GM18499 (cell line): ENCODE results near the gene MALT1.
"Not testable (repeated sequence)": the region's sequence is repeated elsewhere in the genome, so short reads cannot be mapped to it uniquely, and the experiment has no call there.

ENCODE experiments used
- ATAC-seq: cut with Tn5 transposase; IDR thresholded peaks from one replicate; pipeline ENCODE4 v1.9.1; 2021; ENCODE audit warnings: moderate number of reproducible peaks; ENCODE audit not compliant: insufficient read depth, unreplicated experiment

MALT1 gene

DNA sequence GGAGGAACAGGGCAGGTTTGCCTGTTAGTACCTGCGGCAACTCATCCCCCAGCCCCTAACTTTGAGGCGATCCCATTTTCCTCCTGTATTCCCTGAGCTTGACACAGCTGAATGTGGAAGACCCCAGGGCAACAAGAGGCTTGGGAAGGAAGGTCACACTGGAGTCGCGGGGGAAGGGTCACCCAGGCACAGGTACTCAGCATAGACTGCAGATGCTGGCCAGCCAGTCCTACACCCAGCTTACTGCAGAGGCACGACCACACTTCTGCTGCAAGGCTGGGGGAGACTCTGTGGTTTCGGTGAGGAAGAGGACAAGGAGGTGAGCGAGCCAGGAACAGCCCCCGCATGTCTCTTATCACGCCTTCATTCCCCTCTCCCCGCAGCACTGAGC is 91.5 kb downstream of the MALT1 start:
- ATAC-seq = no peak

DNA sequence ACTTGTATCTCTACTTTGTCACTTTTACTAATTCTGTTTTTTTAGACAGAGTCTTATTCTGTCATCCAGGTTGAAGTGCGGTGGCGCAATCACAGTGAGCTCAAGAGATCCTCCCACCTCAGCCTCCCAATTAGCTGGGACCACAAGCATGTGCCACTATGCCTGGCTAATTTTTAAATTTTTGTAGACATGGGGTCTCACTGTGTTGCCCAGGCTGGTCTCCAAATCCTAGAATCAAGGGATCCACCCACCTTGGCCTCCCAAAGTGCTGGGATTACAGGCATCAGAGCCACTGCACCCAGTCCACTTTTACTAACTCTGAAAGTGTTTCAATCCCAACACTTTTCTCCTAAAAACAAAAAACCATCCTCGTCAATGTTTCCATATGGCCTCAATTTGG is 94.9 kb downstream of the MALT1 start:
- ATAC-seq = no peak

DNA sequence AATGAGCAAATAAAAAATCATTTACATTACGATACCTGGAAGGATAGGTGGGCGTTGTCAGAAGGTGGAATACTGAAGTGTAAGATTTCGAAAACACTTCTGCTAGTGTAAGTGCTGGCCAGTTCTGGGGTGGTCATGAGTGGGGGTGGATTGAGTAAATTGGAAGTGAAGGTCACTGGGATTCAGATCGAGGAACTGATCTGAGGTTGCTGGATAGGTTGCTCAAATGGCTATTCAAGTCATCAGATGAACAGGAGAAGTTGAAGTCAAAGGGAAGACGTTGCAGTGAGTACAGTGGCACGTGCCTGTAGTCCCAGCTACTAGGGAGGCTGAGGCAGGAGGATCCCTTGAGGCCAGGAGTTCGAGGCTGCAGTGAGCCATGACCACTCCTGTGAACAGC is 95.7 kb downstream of the MALT1 start:
- no peak for ATAC-seq

DNA sequence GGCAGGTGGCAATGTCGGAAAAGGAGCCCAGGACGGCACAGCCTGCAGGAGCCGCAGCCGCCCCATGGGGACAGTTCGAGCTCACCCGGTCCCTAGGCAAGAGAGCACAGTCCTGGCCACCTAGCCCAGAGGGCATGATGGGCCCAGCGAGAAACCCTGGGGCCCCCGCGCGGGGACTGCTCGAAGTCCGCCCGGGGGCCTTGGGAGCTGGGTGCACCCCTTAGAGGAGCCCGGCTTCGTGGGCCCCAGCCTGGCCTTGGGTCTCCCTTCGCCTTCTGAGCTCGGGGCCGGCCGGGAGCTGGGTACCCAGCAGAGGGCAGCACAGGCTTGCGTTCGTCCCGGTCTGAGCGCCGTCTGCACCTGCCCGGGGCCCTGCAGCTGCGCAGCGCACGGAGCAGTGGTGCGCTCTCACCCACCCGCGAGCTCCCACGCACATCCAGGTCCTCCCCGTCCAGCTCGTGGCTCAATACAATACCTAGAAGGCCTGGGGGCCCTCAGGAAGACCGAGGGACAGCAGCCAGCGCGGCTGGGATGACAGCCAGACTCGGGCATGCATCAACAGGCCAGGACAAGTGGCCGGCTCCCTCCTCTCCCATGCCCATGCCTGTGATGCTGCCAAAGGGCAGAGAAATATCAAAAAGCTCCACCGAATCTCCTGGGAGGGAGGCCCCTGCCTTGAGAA is 97.2 kb downstream of the MALT1 start:
- no peak for ATAC-seq

DNA sequence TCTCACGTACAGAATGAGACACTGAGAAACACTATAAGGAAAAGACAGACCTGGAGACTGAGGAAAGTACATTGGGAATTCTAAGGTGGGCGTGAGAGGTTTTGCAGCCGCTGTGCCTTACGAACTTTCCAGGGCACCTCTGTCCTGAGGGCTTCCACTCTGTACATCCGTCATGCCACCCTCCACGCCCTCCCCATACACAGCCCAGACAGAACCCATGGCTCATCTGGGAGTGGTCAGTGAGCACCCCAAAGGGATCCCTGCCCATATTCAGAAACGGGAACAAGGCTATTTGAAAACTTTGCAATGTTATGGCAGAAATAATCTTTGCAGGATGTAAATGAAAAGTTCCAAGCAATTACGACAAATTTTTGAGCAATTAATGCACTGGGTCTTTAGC is 98.1 kb downstream of the MALT1 start:
- no peak for ATAC-seq

DNA sequence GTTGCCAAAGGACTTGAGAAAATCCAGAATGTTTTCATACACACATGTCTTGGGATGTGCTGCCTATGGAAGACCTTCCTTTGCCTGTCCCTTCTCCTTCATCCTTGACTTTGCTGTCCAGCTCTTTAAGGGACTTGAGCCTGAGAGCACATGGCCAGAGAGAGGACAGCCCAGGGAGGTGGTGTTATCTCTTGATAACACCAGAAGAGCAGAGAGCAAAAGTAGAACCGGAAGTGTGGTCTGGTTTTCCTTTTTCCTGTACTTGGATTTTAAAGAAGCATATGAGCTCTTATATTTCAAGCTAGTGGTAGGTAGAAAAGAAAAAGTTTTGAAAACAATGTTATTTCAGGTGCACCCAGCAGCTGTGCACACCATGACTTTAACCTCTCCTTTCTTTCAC is 99.3 kb downstream of the MALT1 start:
- no peak for ATAC-seq

DNA sequence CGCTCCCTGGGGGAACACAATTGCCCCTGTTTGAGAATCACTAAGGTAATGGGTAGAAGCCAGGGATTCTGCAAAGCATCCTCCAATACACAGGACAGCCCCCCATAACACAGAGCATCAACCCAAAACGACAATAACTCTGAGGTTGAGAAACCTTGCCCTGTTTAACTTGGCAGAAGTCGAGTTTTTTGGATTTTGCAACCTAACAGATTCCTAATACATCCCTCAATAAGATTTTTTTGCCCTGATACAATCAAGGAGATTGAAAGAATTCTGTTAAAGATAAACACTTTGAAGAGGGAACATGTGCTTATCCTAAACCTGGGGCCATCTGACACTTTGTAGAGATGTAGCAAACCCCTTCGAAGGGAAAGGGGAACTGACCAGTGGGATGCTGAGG is 100.9 kb downstream of the MALT1 start:
- ATAC-seq = no peak

DNA sequence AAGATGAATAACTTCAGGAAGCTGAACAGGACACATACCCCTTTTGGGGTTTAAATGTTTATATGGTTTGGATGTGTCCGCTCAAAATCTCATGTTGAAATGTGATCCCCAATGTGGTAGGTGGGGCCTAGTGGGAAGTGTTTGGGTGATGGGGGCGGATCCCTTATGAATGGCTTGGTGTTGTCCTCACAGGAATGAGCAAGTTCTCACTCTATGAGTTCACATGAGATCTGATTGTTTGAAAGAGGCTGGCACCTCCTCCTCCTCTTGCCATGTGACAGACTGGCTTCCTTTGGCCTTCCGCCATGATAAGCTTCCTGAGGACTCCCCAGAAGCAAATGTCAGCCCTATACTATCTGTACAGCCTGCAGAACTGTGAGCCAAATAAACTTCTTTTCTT is 104.8 kb downstream of the MALT1 start:
- ATAC-seq = no peak

DNA sequence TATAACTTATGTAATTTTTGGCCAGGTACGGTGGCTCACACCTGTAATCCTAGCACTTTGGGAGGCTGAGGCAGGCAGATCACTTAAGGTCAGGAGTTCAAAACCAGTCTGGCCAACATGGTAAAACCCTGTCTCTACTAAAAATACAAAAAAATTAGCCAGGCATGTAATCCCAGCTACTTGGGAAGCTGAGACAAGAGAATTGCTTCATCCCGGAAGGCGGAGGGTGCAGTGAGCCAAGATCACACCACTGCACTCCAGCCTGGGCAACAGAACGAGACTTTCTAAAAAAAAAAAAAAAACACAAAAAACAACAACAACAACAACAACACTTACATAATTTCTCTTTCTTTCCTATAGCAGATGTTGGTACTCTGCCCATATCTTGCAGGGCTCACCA is 105.3 kb downstream of the MALT1 start:
- not testable (repeated sequence) for ATAC-seq

DNA sequence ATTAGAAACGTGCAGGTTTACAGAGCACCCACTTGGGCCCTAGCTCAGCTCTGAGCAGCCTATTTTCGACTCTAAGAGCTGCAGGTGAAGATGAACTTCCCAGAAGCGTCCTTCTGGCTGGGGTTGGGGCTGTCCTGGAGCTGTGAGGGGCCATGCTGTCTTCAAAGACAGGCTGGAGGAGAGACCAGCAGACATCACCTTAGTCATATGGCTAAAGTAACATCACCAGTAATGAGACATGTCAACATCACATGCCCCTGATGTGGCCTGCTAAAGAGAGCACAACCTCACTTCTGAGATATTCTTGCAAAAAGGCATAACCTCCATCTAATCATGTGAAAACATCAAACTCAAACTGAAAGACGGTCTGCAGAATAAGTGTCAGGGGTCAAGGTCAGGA is 106.2 kb downstream of the MALT1 start:
- ATAC-seq = no peak

DNA sequence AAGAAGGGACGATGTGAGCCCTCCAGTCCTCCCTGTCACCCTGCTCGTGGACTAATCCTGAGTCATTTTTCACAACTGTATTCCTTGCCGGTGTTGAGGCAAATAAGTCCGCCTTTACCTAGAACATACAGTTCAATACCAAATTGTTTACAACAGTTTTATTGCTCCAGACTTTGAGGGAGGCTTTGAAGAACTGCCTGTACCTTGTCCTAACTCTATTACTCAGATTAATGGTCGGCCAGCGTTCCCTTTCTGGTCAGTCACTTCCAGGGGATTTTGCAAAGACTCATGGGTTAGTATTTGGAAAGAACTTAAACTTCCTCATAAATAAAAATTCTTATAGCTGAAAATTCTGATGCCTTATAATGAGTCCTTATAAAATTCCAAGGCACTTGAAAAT is 108.3 kb downstream of the MALT1 start:
- no peak for ATAC-seq

DNA sequence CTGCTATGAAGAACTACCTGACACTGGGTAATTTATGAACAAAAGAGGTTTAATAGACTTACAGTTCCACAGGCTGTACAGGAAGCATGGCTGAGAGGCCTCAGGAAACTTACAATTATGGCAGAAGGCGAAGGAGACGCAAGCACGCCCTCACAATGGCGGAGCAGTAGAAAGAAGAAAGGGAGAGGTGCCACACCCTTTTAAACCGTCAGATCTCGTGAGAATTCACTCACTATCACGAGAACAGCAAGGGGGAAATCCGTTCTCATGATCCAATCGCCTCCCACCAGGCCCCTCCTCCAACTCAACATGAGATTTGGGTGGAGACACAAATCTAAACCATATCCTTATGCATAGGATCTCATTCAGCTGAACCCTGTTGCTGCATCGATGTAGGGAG is 108.8 kb downstream of the MALT1 start:
- ATAC-seq = no peak

DNA sequence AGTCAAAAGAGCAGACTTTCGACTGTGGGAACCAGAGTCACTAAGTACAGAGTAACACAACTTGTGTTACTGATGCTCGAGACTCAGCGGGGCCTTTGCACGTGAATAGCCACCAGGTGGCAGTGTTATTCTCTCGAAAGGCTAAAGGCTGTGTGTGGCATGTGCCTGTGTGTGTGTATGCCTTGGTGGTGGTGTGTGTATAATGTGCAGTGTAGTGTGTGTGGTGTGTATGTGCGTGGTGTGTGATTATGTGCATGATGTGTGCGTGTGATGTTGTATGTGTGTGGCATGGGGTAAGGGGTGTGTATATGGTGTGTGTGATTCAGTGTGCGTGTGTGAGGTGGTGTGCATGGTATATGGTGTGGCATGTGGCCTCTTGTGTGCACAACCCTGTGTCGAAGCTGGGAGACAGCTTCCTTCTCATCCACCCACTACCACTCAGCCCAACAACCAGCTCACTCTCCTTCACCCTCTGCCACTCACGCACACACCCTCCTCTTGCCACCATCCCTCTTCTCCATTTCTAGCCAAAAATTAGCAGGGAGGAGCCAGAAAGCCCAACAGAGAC is 110.4 kb downstream of the MALT1 start:
- ATAC-seq = no peak

DNA sequence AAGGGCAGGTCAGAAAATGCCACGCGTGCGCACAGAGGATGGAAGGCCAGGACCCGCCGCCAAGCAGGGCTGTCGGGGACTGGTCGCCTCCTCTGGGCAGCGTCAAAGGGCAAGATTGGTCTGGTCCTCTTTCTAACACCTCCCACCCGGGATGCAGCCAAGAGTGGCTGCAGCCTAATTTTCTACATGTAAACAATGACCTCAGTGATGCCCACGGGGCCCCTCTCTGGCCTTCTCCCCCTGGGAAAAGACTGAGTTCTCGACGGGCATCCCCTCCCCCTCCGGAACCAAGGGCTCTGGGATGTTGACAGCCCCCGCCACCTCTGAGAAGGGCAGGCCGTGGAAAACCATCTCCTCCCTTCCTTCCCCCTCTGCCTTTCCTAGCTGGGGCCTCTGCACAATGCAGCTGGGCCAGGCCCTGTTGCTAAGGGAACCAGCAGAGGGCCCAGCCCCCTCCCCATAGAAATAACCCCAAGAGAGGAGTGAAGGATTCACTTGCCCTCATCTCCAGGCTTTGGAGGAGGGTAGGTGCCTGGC is 113.4 kb downstream of the MALT1 start:
- no peak for ATAC-seq

DNA sequence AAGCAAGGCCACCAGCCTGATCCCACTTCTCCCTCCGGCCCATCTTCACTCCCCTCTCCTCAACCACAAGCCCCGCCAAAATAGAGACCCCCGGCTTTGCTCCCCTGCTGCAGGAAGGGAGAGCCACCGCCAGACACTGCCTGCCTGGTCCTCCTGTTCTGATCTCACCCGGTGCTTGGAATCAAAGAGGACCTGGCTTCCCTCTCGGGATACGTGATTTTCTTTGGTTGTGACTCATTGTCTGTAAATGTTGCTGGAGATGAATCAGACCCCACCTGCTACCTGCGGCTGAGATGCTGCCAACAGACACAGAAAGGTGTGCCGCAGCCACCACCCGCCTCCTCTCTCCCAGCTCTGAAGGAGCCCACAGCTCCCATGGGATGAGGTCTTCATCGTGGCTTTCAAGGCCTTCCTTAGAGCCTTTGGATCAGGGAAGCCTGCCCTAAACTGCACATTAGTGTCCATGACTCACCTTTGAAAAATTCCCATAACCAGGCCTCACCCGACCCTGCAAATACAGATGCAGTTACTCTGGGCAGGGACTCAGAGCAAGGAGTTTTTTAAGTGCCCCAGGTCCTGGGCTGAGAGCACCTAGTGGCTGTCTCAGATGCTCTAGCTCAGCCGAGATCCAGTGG is 114.0 kb downstream of the MALT1 start:
- ATAC-seq = no peak

DNA sequence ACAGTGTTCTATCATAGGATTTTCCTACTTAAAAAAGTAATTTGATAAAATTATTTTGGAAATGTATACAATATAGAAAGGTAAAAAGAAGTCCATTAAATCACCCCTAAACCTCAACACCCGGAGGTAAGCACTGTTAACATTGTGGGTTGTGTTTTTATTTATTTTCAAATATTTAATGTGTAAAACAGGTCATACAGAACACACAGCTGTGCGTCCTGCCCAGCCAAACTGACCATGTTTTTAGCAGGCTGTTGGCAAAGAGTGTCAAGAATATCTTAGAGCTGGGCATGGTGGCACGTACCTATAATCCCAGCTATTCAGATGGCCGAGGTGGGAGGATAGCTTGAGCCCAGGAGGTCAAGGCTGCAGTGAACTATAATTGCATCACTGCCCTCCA is 114.6 kb downstream of the MALT1 start:
- no peak for ATAC-seq

DNA sequence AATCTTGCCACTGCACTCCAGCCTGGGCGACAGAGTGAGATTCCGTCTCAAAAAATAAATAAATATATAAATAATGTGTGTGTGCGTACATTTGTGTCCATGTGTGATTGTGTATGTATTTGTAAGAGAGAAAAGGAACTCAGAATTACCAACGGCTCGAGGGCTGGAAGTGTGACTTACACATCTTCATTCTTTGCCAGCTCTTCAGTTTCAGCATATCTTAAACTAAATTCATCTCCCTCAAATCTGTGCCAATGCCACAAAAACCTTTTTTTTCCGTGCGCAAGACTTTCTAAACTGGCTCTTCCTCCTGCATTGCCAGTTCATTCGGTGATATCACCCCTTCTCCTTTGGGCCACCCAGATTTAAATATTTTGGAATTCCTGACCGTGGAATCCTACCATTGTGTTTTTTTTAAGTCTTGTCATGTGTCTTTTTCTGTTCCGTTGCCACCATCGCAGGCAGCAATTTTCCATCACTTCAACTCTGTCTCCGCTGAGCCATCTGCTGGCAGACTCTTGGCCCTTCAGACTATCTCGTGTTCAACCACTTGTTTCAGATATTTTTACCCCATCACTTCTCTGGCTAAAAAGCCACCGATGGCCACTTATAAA is 116.4 kb downstream of the MALT1 start:
- ATAC-seq = no peak

DNA sequence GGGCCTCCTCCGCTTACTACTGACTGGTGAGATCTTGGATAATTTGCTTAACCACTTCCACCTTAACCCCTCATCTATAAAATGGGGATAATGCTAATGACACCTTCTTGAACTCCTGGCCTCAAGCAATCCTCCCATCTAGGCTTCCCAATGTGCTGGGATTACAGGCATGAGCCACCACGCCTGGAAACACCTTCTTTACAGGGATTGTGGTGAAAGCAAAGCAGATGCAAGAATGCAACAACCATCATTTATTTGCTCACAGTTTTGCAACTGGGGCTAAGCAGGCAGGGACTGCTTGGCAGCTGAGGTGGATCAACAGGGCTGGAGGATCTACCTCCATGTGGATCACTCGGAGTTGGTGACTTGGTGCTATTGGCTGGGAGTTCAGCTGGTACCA is 117.2 kb downstream of the MALT1 start:
- no peak for ATAC-seq

DNA sequence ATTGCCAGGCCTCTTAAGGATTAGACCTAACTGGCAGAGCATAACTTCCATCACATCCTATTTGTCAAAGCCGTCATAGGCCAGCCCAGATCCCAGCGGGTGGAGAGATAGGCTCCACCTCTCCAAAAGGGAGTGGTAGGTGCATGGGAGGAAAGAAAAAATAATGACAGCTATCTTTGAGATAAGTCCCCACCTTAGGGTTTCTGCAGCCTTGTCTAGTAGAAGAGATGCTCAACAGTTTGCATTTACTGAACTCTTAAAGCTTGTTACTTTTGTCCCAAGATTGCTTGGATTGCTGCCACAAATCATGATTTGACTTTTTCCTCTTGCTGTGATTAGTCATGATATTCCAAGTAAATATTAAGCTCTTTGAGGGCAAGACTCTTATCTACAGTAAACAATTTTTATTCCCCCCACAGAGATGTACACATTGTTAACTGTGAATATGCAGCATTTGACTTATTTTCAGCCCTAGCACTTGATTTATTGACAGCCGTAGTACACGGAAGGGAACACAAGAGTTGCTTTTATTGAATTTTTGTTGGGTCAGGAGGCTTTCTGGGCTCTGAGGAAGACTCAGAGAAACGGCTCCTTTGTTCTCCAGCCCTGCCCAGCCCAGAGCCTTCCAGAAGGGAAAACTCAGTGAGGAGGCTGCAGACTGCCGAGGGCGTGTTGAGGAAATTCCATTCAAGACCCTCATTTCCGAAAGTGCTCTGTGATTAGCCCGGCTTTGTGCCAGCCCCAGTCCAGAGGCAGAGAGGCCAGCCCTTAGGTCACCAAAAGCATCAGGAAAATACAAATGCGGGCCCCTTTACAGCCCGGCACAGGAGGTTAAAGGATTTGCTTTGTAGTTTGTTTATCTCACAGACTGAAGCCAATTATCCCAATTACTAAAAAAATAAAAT is 118.0 kb downstream of the MALT1 start:
- ATAC-seq = no peak

DNA sequence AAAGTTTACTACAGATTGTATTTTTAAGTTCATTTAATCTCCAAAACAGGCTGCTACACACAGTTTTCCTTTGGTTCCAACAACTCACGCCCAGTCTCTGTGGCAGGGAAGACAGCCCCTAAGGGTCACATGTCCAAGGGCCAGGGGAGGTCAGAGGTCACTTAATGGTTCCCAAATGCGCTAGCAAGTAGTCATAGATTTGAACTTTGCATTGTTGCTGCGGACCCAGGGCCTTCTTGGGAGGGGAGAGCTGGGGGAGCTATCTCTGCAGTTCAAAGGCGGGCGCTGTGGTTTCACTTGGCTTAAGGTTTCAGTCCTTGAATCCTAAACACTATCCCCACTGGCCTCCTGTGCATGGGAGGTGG is 118.6 kb downstream of the MALT1 start:
- ATAC-seq = no peak
